NK-92 treated with Interleukin-12 subunit alpha and Interleukin-12 subunit beta, amount 100 ng/mL, for 24 hours (cell line): ENCODE data around the gene ITIH1.
"Not testable (repeated sequence)": the region's sequence is repeated elsewhere in the genome, so short reads cannot be mapped to it uniquely, and the experiment has no call there.

ENCODE experiments used
- DNase-seq: peaks from one replicate; lab custom pipeline; 2025; lab: John Stamatoyannopoulos, UW

The ITIH1 gene

DNA sequence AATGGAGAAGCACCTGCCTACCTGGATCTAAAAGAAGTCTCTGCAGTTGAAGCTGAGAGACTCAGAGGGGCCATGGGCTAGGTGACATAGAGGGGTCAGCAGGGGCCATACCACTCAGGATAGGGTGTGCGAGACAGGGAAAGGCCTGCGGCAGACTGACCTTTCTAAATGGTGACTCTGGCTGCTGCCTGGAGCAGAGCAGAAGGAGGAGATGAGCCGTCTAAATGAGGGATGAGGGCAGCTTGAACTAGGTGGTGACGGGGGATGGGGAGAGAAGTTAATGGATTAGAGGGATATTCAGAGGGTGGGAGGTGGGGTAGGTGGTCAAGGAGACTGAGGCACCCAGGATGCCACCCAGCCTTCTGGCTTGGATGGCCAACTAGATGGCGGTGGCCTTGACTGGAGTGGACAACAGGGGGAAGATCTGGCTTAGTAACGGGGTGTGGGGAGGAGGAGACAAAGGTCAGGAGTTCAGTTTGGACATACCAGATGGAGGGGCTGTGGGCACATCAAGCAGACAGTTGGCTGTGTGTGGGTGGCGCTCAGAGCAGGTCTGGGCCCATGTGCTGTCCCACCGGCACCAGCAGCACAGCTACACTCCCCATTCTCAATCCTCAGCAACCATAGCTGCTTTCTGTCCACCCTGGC, 3.2 kb upstream of the ITIH1 start:
- no peak for DNase-seq

- no peak for DNase-seq
Measured at GRCh38 chr3:52774901-52775864, 2.2 kb upstream of the ITIH1 start.

- no peak for DNase-seq
Measured at GRCh38 chr3:52775877-52776276, 1.5 kb upstream of the ITIH1 start.

DNA sequence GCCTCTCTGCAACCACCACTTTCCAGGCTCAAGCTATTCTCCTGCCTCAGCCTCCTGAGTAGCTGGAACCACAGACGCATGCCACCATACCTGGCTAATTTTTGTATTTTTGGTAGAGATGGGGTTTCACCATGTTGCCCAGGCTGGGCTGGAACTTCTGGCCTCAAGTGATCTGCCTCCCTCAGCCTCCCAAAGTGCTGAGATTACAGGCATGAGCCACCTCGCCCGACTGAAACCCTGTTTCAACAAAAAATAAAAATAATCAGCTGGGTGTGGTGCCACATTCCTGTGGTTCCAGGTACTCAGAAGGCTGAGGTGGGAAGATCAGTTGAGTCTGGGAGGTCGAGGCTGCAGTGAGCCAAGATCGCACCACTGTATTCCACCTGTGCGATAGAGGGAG, 913 bp upstream of the ITIH1 start:
- DNase-seq, result not testable (repeated sequence)

DNA sequence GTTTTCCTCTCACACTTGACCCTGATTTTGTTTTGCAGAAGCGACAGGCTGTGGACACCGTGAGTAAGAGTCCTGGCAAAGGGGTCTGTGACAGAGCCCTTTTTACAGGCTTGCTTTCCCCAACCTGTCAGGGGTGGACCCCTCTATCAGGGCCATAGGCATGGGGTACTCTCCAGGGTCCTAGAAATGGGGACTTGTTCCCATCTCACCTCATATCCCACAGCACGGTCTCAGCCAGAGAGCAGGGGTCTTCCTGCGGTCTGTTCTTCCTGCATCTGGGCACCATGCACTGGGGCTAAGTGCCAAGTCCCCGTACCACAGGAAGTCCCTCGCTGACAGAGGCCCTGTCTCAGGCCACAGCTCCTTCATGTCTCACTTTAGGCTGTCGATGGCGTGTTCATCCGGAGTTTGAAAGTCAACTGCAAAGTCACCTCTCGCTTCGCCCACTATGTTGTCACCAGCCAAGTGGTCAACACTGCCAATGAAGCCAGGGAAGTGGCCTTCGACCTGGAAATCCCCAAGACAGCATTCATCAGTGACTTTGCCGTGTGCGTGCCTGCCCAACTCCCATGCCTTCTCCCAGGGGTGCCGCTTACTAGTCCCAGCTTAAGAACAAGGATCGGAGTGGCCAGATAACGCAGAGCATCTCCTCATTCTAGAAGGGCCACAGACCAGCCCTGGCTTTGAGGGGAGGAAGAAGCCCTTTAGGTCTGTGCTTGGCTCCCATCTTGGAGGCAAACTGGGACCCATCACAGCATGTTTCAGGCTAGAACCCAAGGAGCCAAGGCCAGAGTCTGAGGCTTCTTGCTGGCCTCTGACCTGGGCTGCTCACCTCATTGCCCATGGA, 783 bp downstream of the ITIH1 start:
- DNase-seq, result no peak

DNA sequence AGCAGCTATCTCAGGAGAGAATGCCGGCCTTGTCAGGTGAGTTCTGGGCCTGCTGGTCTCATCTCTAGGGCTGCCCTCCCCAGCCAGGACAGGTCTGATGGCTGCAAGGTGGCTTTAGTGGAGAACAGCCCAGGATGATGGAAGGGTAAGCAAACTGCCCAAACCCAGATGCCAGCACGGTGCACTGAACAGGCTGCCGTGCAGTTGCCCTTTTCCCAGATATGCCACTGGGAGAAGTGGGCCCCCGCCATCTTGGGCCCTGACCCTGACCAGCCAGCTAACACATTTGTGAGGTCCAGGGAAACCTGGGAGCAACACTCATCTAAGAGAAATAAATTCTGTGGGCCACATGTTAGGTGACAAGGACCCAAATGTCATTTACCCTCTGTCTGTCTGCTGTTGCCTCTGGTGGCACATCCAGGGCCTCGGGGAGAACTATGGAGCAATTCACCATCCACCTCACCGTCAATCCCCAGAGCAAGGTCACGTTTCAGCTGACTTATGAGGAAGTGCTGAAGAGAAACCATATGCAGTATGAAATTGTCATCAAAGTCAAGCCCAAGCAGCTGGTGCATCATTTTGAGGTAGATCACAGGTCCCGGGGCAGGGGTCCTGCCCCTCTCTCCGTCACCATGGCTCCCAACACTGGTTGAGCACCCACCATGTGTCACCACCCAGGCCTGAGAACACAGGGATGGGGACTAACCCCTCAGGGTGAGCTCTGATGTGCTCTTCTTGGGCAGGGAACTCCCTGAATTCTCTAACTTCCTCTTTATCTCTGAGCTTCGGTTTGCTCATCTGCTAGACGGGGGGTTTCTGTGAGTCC, 1.8 kb downstream of the ITIH1 start:
- no peak for DNase-seq

- no peak for DNase-seq
Measured at GRCh38 chr3:52779837-52780585, 2.6 kb downstream of the ITIH1 start.

DNA sequence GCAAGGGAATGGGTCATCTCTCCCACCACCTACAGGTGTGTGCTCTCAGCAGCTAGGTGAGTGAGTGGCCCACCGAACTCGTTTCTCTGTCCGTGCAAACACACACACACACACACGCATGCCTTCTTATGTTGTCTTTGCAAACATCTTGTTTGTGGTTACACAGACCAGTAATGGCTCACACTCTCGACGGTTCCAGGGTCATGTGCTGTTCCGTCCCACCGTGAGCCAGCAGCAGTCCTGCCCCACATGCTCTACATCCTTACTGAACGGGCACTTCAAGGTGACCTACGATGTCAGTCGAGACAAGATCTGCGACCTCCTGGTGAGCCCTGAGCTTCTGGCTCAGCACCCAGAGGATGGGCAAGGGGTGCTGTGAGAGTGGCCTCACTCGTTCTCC, 4.3 kb downstream of the ITIH1 start:
- DNase-seq, result no peak

- no peak for DNase-seq
Measured at GRCh38 chr3:52782412-52783210, 5.2 kb downstream of the ITIH1 start.

DNA sequence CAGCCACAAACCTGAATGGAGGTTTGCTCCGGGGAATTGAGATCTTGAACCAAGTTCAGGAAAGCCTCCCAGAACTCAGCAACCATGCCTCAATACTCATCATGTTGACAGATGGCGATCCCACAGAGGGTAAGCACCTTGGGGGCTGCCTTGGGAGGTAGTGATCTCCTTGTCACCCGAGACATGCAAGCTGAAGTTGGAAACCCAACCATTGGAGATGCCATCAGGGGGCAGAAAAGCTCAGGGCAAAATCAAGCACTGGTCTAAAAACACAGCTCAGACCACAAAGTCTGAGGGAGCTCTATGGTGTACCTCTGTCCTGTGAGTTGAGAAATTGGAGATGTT, 5.8 kb downstream of the ITIH1 start:
- no peak for DNase-seq

- no peak for DNase-seq
Measured at GRCh38 chr3:52784021-52784621, 6.7 kb downstream of the ITIH1 start.

DNA sequence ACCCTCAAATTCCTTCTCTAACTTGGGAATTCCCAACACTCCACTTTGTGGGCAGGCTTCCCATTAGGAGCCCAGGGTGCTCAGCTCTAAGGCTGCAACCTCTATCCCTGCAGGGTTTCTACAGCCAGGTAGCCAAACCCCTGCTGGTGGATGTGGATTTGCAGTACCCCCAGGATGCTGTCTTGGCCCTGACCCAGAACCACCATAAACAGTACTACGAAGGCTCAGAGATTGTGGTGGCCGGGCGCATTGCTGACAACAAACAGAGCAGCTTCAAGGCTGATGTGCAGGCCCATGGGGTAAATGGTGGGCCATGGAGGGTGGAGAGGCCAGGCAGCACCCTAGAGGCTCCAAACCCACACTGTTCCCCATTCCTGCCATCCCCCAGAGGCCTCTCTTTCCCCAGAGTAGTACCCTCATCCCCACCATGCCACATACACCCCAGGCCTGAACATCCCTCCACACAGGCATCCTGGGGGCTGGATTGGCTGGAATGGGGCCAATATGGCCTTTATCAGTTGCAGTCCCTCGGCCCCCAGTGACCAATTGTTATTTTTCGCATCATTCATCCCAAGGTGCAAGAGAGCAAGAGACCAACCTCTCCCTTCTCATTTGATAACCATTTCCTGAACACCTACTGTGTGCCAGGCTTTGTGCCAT, 7.7 kb downstream of the ITIH1 start:
- no peak for DNase-seq

DNA sequence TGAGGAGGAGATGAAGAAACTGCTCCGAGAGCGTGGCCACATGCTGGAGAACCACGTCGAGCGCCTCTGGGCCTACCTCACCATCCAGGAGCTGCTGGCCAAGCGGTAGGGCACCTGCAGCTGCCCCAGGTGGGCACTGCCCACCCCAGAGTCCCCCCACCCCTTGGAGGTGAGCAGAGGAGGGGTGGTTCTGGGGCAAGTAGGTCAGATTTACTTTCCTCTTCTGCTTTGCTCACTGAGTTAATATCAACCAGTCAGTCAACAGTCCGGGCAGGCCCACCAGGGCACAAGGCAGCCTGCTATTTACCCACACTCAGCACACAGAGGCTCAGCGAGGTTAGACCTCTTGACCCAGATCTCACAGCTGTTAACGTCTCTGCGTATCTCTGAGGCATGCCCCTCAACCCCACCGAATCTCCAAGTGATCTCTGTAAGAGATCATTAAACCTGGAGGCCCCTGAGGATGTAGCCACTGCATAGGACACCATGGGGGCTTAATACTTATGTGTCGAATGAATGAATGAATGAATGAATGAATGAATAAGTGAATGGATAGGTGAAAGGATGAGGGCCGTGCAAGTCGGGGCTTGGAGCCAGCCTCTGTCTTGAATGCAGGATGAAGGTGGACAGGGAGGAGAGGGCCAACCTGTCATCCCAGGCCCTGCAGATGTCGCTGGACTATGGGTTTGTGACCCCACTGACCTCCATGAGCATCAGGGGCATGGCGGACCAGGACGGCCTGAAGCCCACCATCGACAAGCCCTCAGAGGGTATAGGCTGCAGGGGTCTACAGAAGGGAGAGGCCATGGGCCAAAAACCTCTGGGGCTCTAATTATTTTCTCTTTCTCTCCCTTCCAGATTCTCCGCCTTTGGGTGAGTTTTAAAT, 9.2 kb downstream of the ITIH1 start:
- no peak for DNase-seq

DNA sequence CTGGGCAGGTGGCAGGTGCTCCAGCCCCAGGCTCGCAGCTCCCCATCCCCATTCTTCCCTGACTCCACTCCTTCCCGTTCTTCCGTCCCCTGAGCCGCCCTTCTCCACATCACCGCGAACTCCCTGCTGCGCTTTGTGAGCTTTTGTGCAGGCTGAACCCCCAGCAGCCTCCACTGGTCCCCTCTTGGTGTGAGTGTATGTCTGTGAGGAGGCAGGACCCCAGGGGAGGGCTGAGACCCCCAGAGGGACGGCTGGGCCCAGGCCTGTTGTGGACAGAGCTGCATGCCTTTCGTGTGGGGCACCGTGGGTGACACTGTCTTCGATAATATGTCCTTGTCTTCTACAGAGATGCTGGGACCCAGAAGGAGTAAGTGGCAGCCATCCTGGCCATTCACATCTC, 9.8 kb downstream of the ITIH1 start:
- DNase-seq, result no peak

GRCh38 chr3:52787672-52788625, 10.6 kb downstream of the ITIH1 start:
- DNase-seq, result no peak

DNA sequence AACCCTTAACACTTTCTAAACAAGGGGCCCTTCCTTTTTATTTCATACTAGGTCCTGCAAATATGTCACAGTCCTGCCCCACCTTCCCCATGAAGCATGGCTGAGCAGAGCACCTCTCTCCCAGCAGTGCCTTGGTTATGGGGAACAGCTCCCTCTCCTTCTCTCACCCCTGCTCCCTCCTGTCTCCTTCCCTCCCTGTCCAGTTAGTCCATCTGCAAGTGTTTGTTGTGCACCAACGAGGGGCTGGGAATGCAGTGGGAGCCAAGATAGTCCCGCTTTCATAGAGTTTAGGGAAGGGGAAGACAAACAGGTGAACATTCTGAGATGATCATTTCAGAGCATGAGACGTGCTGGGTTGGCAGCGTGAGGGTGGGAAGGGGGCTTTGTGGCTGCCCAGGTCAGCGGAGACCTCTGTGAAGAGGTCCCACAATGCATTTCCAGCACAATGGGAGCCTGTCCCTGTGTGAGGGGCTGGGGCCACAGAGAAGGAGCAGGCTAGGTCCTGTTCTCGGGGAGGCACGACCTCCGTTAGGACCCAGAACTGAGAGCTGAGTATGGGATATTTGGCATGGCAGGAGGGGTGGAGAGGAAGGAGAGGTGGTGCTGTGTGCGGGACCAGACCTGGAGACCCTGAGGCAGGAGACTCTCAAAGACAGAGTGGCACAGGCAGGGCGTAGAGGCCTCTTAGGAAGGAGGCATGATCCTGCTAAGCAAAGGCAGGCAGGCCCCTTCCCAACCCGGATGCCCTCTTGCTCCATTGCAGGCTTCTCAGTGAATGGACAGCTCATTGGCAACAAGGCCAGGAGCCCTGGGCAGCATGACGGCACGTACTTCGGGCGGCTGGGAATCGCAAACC, 11.7 kb downstream of the ITIH1 start:
- no peak for DNase-seq
